GM13976 (cell line): ENCODE data around the gene NT5DC4.

Experiments used
- DNase-seq: peaks from one replicate; pipeline ENCODE4 v3.0.0; 2012; ENCODE audit warnings: low spot score
- CTCF ChIP-seq: IDR thresholded peaks from 2 replicates; pipeline ENCODE4 v1.5.1; 2012; ENCODE audit warnings: borderline replicate concordance, mild to moderate bottlenecking; ENCODE audit not compliant: insufficient read depth; ENCODE audit errors: extremely low read depth, missing control alignments, control extremely low read depth
- in situ Hi-C: fragments of 300-500 bp; cut with MboI; formaldehyde crosslinking; loops from one replicate; pipeline ENCODE4 v1.12.0; 2022; ENCODE audit warnings: low sequenced_read_pairs, mixed read lengths, inconsistent platforms; ENCODE audit not compliant: unreplicated experiment

The NT5DC4 gene

GRCh38 chr2:112783187-112783714, 62.4 kb downstream of the NT5DC4 start:
- no peak for TF ChIP-seq CTCF
- in situ Hi-C loops = no loop called here
- DNase-seq = no peak

- in situ Hi-C loops = no loop called here
- DNase-seq = no peak
- TF ChIP-seq CTCF = no peak
These were observed 63.7 kb downstream of the NT5DC4 start, which contains the start of gene IL1A for GRCh38 chr2:112784199-112785189. Gene IL1A, minus strand, starts transcription at chr2:112784493. Its CDS starts 723 bp downstream, at chr2:112783770.

- TF ChIP-seq CTCF = no peak
- no peak for DNase-seq
- in situ Hi-C loops = no loop called here
These were observed 66.5 kb downstream of the NT5DC4 start for GRCh38 chr2:112787294-112787693.

GRCh38 chr2:112787729-112788393, 67.0 kb downstream of the NT5DC4 start:
- in situ Hi-C loops = no loop called here
- no peak for DNase-seq
- no peak for TF ChIP-seq CTCF

- in situ Hi-C loops = no loop called here
- no peak for TF ChIP-seq CTCF
- no peak for DNase-seq
These were observed 67.8 kb downstream of the NT5DC4 start for GRCh38 chr2:112788653-112789052.
